Inflammatory macrophage treated with lipopolysaccharide for 4 hours (primary cell): ENCODE measurements around the gene USP48.
"Not testable (repeated sequence)": the region's sequence is repeated elsewhere in the genome, so short reads cannot be mapped to it uniquely, and the experiment has no call there.

Experiments used
- DNase-seq: peaks from one replicate; pipeline ENCODE4 v3.0.0-alpha.2; 2020

USP48 gene

GRCh38 chr1:21815724-21816321, 32.9 kb upstream of the USP48 start:
- peak; percentile 64 for DNase-seq

- DNase-seq: no peak
Measured at GRCh38 chr1:21814981-21815582, 32.1 kb upstream of the USP48 start.

- no peak for DNase-seq
Measured at GRCh38 chr1:21814241-21814918, 31.4 kb upstream of the USP48 start.

DNA sequence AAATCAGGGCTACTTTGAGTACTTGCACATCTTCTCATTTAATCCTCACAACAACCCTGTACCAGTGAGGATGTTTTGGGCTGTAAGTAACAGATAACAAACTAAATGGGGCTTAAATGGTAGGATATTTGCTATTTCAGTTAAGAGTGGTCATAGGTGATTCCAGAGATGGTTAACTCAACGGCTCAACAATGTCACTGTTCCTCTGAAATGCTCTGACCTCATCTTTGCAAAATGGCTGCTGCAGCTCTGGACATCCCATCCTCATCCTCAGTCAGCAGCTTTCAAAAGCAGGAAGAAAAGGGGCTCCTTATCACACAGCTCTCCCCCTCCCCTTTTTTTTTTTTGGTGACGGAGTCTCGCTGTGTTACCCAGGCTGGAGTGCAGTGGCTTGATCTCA, 30.6 kb upstream of the USP48 start:
- no peak for DNase-seq

DNA sequence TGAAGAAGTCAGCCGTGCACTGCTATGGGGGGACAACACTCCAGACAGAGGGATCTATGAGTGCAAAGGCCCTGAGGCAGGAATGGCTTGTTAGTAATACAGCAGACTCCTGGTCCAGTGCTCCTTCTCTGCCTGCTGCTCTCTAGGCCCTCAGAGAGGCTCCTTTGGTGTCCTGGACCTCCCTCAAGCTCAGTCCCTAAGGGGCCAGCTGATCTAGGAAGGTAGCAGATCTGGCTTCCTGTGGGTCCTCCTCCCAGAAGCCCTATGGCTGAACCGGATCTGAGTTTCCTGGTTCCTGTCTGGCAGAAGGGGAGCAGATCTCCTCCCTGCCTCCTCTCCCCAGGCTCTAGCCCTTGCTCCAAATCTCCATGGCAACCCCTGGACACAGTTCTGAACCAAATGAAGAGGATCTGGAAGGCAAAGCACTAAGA, 28.9 kb upstream of the USP48 start, which contains the start of gene LDLRAD2:
Gene LDLRAD2, plus strand, starts transcription at position 391 of the 431 bp plus-strand sequence. CDS start 187 bp downstream, outside the sequence.
- DNase-seq: no peak

GRCh38 chr1:21804536-21804935, 21.6 kb upstream of the USP48 start:
- DNase-seq: no peak

- DNase-seq: no peak
Measured at GRCh38 chr1:21801100-21801499, 18.2 kb upstream of the USP48 start.

DNA sequence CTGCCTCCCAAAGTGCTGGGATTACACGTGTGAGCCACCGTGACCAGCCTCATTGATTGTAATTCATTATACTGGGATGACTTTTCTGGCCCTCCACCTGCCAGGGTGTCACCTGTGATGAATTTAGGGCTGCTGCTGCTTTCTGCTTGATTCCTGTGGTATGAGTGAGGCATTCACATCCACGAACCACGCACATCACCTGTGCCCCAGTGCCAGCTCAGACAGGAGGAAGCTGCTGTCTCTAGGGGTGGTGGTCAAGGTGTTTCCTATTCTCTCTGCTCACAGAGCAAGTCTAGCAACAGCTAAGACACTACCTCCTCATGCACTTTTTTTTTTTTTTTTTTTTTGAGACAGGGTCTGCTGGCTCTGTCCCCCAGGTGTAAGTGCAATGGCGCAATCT, 16.8 kb upstream of the USP48 start:
- DNase-seq: no peak

GRCh38 chr1:21795075-21795474, 12.1 kb upstream of the USP48 start:
- DNase-seq: no peak

GRCh38 chr1:21794656-21795055, 11.7 kb upstream of the USP48 start:
- no peak for DNase-seq

GRCh38 chr1:21793104-21793503, 10.2 kb upstream of the USP48 start:
- no peak for DNase-seq

- DNase-seq: no peak
Measured at GRCh38 chr1:21786640-21787039, 3.7 kb upstream of the USP48 start.

DNA sequence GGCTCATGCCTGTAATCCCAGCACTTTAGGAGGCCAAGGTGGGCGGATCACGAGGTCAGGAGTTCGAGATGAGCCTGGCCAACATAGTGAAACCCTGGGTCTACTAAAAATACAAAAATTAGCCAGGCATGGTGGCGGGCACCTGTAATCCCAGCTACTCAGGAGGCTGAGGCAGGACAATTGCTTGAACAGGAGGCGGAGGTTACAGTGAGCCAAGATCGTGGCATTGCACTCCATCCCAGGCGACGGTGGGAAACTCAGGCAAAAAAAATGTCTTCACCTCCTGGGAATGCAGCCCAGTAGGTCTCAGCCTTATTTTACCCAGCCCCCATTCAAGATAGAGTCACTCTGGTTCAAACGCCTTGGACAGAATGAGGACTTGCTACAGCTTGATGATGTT, 2.8 kb upstream of the USP48 start:
- DNase-seq: not testable (repeated sequence)

DNA sequence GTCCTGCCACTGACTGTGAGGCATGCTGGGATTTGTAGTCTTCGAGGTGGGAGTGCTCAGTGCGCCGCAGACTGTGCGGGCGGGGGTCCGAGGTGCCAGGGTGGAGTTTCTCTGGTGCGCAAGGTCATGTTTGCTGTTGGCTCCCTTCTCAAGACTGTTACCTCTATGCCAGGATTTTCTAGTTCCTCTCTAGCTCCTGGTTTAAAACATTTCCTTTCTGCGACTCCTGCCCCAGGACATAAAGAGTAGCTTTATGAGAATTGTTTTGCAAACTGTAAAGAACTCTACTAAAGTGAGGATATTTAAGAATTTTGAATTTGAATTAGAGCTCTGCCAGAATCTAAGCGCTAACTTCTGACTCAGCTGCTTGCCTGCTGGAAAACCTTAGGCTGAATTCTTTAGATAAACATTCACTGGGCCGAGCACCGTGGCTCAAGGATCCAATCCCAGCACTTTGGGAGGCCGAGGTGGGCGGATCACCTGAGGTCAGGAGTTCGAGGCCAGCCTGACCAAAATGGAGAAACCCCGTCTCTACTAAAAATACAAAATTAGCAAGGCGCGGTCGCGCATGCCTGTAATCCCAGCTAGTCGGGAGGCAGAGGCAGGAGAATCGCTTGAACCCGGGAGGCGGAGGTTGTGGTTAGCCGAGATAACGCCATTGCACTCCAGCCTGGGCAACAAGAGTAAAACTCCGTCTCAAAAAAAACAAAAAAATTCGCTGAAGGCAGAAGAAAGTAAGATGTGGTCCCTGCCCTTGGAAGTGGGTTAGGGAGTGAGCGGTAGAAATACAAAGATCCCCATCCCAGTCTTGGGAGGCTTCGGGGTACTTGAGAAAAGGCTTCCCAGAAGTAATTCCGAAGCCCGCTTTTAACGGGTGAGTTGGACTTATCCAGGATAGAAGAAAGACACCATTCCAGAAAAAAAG, 992 bp upstream of the USP48 start:
- no peak for DNase-seq

DNA sequence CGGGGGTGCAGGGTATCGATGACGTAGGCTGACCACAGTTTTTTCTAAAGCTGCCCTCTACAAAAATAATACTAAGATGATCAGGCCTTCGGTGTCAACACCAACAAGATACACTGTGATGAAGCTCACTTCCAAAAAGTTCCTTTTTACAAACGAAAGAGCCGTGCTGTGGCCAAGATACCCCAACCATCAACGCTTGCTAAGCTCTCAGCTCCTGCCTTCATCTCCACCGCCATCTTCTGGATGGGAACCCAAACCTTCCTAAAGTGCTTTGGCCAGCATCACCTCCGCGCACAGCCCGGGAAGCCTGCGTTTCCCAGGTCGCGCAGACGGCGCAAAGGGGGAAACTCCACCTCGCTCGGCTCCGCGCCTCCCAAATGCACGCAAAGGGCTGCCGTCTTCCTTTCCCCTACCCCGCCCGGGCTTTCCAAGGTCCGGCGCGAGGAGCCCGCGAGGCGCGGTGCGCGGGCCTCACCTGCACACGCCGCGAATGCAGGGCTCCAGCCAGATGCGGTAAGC, 541 bp downstream of the USP48 start:
- peak; percentile 49 for DNase-seq

GRCh38 chr1:21781815-21782348, 1.1 kb downstream of the USP48 start:
- peak; percentile 69 for DNase-seq

DNA sequence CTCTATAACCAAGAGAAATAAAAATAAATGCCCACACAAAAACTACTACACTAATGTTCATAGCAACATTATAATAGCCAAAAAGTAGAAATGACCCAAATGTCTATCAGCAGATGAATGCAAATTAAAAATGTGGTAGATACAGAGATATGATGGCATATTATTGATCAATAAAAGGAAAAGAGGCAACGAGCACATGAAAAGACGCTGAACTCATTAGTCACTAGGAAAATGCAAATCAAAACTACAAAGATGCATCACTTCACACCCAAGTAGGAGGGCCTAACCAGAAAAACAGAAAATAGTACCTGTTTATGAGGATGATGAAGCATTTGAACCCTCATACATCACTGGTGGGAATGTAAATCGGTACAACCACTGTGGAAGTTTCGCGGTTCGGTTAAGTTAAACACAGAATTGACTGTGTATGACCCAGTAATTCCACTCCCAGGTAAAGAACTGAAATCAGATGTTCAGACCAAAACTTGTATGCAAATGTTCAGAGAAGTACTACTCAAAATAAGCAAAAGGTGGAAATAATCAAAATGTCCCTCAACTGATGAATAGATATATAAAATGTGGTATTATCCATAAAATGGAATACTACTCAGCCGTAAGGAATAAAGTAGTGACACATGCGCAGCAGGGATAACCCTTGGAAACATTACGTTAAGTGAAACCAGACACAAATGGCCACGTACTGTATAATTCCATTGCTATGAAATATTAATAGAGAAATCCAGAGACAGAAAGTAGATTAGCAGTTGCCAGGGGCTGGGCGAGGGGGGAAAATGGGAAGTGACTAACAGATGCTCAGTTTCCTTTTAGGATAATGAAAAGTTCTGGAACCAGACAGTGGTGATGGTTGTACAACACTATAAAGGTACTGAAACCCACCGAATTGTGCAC, 3.1 kb downstream of the USP48 start:
- peak; percentile 41 for DNase-seq

- no peak for DNase-seq
Measured at GRCh38 chr1:21778405-21778727, 4.6 kb downstream of the USP48 start.

DNA sequence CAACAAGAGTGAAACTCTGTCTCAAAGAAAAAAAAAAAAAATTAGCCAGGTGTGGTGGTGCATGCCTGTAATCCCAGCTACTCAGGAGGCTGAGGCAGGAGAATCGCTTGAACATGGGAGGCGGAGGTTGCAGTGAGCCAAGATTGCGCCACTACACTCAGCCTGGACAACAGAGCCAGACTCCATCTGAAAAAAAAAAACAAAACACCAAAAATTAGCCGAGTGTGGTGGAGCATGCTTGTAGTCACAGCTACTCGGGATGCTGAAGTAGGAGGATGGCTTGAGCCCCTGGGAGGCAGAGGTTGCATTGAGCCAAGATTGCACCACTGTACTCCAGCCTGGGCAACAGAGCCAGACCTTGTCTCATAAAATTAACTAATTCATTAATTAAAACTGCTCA, 6.0 kb downstream of the USP48 start:
- not testable (repeated sequence) for DNase-seq

- peak; percentile 25 for DNase-seq
Measured at GRCh38 chr1:21775985-21776562, 6.9 kb downstream of the USP48 start.

DNA sequence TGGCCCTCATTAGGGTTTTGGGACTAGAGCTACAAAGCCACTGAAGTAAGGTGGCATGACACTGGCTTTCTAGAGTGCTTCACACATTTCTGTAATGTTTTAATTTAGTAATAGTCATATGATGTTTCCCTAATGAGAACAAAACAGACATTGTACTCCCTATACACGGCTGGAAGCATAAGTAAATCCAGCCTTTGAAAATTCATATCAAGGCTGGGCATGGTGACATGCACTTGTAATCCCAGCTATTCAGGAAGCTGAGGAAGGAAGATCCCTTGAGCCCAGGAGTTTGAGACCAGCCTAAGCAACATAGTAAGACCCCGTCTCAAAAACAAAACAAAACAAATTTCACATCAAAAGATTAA, 7.4 kb downstream of the USP48 start:
- DNase-seq: peak; percentile 23
